PFSK-1 (cell line): Measurements from ENCODE around the gene DTNA.

Source experiments
- FOXP2 ChIP-seq: optimal IDR thresholded peaks from 2 replicates; pipeline ENCODE3; 2011; ENCODE audit warnings: borderline replicate concordance, control low read depth, inconsistent platforms; ENCODE audit not compliant: insufficient read depth; ENCODE audit errors: extremely low read length, extremely low read depth
- POLR2AphosphoS5 ChIP-seq: IDR thresholded peaks from 2 replicates; pipeline ENCODE4 v1.6.1; 2012; ENCODE audit warnings: low read depth, mild to moderate bottlenecking, control low read depth, low read length, moderate library complexity
- SIN3A ChIP-seq: IDR thresholded peaks from 2 replicates; pipeline ENCODE4 v1.6.1; 2012; ENCODE audit warnings: mild to moderate bottlenecking, low read length, moderate library complexity, borderline replicate concordance; ENCODE audit not compliant: insufficient read depth
- TAF1 ChIP-seq: IDR thresholded peaks from 2 replicates; pipeline ENCODE4 v1.6.1; 2012; ENCODE audit warnings: low read length, control low read depth, borderline replicate concordance; ENCODE audit not compliant: insufficient read depth
- TF ChIP-seq, protein P1 (sequence below), 2 experiments: IDR thresholded peaks; 2 replicates each; pipeline versions ENCODE4 v1.6.1 to v1.8.0; 2011 to 2012; ENCODE audit warnings: low read depth in 2 of 2, low read length in 2 of 2, control low read depth in 1 of 2, inconsistent platforms in 1 of 2, mild to moderate bottlenecking in 1 of 2, moderate library complexity in 1 of 2; ENCODE audit not compliant: insufficient read depth in 1 of 2

The DTNA gene

DNA sequence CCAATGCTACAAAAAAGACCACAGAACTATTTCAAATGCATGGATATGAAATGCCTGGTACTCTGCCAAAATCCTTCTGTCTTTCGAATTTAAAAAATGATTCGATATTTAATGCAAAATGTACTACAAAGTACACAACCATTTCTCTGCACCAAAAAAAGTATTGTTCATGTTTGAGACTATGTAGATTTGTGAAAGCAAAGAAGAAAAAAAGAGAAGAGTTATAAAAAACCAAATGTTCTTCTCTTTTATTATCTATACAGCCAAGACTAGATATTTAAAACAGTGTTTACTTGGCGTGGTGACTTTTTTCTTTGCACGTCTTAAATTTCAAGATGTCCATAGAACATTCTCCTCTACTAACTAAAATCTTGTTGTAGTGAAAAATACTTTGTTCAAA, 89.2 kb downstream of the DTNA start:
- TF ChIP-seq TAF1 (no peak), SIN3A (no peak), POLR2AphosphoS5 (no peak), FOXP2 (no peak)
- TF ChIP-seq, protein P1, sequence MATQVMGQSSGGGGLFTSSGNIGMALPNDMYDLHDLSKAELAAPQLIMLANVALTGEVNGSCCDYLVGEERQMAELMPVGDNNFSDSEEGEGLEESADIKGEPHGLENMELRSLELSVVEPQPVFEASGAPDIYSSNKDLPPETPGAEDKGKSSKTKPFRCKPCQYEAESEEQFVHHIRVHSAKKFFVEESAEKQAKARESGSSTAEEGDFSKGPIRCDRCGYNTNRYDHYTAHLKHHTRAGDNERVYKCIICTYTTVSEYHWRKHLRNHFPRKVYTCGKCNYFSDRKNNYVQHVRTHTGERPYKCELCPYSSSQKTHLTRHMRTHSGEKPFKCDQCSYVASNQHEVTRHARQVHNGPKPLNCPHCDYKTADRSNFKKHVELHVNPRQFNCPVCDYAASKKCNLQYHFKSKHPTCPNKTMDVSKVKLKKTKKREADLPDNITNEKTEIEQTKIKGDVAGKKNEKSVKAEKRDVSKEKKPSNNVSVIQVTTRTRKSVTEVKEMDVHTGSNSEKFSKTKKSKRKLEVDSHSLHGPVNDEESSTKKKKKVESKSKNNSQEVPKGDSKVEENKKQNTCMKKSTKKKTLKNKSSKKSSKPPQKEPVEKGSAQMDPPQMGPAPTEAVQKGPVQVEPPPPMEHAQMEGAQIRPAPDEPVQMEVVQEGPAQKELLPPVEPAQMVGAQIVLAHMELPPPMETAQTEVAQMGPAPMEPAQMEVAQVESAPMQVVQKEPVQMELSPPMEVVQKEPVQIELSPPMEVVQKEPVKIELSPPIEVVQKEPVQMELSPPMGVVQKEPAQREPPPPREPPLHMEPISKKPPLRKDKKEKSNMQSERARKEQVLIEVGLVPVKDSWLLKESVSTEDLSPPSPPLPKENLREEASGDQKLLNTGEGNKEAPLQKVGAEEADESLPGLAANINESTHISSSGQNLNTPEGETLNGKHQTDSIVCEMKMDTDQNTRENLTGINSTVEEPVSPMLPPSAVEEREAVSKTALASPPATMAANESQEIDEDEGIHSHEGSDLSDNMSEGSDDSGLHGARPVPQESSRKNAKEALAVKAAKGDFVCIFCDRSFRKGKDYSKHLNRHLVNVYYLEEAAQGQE (IDR thresholded peaks at IDR 0.05; ENCODE audit: insufficient read depth in 1 of 2, low read depth in 2 of 2, low read length in 2 of 2) = no peak

DNA sequence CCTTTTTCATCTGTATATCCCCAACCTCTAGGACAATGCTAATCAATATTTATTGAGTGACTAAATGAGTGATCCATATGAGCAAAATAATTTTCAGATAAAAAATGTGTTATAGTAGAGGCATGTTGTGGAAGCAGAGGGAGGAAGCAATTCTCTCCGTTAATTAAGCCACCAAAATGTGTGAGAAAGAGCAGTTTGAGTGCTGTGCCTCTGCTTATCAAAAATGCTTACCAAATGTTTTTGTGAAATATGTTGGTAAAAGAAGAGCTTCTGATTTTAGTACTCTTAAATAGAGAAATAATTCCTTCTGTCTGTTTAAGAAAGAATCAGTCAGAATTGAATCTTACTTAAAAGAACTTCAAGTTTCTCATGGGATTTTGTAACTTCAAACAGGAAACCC, 90.3 kb downstream of the DTNA start:
- TF ChIP-seq POLR2AphosphoS5 (no peak), FOXP2 (no peak), TAF1 (no peak), SIN3A (no peak)
- TF ChIP-seq, protein P1 (IDR thresholded peaks at IDR 0.05; ENCODE audit: insufficient read depth in 1 of 2, low read depth in 2 of 2, low read length in 2 of 2) = no peak

DNA sequence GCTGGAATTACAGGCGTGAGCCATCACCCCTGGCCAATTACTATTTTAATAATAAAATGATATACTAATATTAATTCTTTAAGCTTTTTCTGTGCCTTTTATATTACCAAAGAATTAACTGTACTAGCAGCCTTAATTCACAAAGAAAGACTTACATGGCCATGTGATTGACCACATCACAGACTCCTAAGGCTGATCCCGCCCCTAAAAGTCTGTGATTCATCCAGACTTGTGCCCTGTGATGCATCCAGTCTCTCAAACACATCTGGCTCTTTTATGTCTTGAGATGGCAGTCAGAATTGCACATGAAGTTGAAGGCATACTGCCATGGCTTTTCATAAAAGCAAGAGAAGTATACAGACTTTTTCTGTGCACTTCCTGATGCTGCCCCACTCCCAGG, 91.7 kb downstream of the DTNA start:
- TF ChIP-seq, protein P1 (IDR thresholded peaks at IDR 0.05; ENCODE audit: insufficient read depth in 1 of 2, low read depth in 2 of 2, low read length in 2 of 2) = no peak
- TF ChIP-seq FOXP2 = no peak
- TF ChIP-seq POLR2AphosphoS5 = no peak
- TF ChIP-seq TAF1 = no peak
- TF ChIP-seq SIN3A = no peak

DNA sequence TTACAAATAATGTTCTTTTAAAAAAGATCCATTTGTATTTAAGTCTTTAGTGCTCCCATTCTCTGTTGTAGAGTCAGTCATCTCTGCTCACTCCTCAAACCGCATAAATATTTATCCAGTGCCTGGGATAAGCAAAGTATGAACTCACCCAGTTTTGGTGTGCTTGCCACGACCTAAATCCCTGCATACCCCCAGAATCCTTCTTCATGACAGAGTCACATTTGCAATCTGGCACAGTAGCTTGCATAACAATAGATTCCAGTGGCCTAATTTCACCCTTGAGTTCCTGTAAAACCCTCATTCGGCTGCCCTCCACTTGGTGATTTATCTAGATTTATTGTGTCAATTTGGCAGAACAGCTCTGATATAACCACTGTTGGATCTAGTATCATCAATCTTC, 92.9 kb downstream of the DTNA start:
- TF ChIP-seq FOXP2 = no peak
- no peak for TF ChIP-seq SIN3A
- TF ChIP-seq, protein P1 (IDR thresholded peaks at IDR 0.05; ENCODE audit: insufficient read depth in 1 of 2, low read depth in 2 of 2, low read length in 2 of 2) = no peak
- TF ChIP-seq TAF1 = no peak
- no peak for TF ChIP-seq POLR2AphosphoS5

DNA sequence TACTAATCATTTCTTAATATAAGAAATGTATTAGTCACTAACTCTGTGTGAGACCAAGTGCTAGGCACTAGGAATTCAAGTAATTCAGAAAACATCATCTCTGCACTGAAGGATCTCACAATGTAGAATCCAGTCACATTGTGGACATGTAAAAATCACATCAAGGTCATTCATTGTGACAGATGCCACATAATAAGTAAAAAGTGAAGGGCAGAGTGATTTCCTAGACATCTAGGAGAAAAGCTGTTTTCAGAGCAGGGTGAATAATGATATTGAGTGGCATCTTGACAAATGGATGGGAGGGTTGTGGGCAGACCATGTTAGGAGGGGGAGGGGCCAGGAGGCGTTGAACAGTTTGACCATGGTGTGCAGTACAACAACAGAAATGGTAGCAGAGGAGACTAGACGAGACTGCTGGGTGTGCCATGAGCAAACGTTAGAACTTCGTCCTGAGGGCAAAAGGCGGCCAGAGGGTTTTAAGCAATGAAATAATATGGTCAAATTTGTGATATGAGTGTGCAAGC, 93.8 kb downstream of the DTNA start:
- TF ChIP-seq SIN3A (no peak), FOXP2 (no peak), POLR2AphosphoS5 (no peak), TAF1 (no peak)
- TF ChIP-seq, protein P1 (IDR thresholded peaks at IDR 0.05; ENCODE audit: insufficient read depth in 1 of 2, low read depth in 2 of 2, low read length in 2 of 2) = no peak
